ENCODE measurements around the gene KRTCAP2.
A peak's percentile ranks its signal among the peaks of the same experiment; 100 is the strongest.

Gene KRTCAP2

DNA sequence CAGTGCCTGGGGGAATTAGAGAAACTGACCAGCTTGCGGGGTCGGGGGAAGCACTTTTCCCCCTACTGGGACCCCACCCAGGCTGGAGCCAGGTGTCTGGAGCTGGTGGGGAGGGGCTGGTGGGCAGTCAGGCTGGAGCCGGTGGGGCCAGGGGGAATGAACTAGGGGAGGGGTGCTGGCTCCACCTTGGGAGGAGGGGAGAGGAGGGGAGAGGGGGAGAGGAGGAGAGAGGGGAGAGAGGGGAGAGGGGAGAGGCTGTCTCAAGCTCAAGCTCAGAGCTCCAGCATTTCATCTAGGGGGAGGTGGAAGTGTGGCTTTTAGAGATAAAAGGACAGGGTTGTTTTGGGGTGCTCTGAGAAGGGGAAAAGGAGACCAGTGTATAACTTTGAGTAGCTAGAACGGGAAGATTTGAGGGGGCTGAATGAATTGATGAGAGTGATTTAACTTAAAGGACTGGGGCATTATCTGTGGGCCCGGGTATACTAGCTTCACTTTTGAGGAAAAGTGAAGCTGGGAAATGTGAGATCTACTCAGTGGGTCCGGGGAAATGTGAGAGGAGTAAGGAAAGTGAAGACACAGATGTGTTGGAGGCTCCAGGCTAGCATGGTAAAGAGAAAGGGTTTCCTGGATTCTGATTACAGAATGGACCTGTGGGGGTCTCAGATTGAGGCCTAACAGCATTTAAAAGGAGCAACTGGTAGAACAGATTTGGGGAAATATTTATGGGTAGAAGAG, 42.7 kb downstream of the KRTCAP2 start:
- no peak for DNase-seq

DNA sequence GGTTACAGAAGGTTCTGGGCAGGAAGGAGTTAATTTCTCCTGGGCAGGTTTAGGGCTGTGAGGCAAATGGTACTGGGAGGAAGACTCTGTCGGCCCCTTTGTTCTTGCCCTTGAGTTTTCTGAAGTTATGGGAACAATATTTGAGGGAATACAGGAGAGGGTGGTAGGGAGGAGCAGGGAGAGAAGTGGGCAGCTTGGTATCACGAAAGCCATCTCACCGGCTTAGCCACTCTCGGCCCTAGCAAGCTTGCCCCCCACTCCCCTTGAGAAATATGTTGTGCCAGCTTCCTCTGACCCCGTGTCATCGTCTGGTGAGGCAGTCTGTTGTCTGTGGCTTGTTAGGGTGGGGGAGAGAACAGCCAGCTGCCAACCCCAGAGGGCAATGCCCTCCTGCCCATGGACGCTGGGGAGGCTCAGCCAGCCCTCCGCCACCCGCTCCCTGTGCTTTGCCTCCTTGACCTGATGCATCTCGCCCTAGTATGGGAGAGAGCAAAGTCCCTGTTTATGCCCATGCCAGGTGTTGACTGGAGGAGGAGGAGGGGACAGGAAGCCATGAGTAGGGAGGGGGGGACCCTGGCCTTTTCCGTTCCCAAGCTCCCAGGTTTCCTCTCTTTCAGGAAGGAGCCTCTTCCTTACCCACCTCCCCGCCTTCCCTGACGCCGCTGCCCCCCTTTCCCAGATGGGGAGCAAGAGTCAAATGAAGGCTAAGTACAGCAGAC, 44.2 kb downstream of the KRTCAP2 start:
- no peak for DNase-seq

DNA sequence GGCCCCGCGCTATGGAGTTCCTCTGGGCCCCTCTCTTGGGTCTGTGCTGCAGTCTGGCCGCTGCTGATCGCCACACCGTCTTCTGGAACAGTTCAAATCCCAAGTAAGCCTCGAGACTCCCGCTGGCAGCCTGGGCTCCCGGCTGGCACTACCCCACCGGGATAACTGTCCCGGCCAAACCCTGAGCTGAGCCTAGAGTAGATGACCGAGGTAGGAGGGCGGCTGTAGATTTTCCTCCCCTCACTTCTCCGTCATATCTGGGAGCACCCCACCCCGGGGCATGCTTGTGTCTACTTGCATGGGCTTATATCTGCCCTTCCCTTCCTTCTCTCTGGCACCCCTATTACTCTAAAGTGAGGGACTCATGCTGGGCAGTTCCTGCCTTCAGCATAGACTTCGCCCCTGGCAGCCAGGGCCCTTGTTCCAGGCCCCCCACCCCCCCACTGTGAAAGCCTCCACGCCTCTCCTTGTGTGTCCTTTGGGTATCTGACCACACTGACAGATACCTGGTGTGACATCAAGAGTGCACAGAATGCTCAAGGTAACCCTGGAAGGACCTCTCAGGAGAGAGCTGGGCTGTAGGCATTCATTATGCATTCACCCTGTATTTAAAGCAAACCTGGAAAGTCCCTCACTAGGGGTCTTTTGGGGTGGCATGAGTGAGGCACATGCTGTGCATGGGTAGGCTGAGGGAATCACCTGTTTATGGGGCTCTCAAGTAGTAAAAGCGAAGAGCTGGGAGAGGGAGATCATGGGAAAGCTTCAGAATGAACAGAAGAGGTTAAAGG, 44.9 kb downstream of the KRTCAP2 start:
- DNase-seq = no peak

DNA sequence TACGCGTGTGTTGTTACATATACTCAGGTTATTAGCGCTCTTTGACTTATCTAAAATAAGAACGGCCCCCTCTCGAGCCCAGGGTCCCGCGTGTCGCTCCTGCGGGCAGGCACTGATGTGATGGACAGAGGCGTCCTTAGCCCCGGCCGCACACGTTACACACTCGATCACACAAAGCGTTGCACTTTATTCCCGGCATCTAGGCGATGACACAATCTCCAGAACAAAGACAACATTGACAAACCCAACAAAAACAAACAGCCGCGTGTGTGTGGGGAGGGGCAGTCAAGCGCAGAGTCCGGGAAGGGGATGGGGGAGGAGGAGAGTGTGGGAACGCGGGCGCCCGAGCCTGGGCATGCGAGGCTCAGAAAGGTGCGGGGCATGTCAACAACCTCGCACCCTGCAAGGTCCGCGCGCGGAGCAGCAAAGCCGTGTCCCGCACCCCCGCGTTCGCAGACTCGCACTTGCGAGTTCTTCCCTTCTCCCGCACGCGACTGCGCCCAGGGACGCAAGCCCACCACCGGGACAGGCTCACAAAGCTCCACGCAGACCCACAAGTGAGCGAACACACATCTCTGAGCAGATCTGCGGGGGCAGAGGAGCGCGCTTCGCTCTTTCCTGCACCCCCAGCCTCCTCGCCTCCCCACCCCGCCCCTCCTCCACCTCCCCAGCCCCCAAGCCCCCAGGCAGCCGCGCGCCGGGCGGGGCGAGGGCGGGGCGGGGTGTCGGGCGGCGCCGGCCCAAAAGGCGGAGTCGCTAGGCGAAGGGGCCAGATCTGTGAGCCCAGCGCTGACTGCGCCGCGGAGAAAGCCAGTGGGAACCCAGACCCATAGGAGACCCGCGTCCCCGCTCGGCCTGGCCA, 45.8 kb downstream of the KRTCAP2 start, which contains the start of gene EFNA1:
Gene EFNA1 (plus strand): TSS at position 772 of the 862 bp plus-strand sequence. CDS start 102 bp downstream, outside the sequence.
- peak; percentile 32 for DNase-seq

DNA sequence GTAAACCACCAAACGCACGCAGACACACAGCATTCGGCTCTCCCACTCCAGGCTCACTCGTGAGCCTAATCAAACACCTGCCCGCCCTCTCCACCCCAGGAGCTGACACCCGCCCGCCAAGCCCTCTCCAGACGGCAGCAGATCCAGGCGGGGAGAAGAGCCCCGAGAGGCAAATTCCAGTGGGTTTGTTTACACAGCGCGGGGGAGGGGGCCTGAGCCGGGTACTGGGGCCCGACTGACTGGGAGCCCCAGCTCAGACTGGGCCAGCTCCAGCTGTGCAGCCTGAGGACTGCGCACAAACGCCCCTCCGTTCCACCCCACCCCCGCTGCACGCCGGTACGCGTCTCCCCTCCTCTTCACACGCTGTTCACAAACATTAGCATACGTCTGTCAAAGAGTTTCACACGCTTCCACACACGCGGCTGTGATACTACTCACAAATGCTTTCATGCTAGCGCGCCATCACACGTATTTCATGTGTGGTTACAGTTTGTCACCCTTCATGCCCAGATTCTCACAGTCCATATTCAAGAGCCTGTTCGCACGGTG, 46.5 kb downstream of the KRTCAP2 start:
- DNase-seq = no peak

DNA sequence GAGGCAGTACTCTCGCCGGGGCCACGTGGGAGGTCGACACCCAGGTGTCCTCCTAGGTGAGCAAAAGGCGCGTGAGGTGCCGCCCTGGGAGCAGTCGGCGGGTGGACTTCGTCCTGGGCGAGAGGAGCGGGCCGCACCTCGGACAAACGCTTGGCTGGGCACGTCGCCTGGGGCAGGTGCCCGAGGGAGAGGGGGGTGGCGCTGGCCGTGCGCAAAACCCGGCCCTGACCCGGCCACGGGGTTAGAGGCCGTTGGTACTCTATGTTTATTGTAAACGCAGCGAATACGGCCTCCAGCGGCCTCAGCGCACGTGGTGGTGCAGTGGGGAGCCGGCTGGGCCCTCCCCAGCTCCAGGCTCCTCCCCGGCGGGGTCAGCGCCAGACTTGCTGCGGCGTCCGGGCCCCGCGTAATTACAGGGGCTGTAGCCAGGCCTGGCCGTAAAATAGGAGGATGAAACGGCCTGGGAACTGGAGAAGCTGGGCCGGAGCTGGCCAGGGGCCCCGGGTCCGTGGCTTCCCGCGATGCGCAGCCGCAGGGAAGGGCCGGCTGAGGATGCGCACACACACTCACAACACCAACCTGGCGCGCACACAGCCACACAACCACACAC, 47.1 kb downstream of the KRTCAP2 start:
- no peak for DNase-seq

DNA sequence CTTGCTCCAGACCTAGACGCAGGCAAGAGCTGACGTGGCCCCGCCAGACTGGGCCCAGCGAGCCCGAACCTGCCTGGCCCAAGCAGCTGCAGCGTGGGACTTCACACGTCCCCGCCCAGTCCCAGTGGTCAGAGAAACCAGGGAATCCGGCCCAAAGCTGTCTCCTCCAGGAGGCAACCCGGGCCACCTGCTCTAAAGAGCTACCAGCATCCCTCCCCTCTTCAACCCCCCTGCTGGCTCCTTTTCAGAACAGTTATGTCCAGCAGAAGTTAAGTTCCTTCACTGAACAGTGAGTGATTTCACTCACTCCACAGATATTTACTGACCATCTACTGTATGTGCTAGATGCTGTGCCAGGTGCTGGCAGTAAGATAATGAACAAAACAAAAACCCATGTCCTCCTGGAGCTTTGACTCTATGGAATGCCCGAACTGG, 47.6 kb downstream of the KRTCAP2 start:
- no peak for DNase-seq

DNA sequence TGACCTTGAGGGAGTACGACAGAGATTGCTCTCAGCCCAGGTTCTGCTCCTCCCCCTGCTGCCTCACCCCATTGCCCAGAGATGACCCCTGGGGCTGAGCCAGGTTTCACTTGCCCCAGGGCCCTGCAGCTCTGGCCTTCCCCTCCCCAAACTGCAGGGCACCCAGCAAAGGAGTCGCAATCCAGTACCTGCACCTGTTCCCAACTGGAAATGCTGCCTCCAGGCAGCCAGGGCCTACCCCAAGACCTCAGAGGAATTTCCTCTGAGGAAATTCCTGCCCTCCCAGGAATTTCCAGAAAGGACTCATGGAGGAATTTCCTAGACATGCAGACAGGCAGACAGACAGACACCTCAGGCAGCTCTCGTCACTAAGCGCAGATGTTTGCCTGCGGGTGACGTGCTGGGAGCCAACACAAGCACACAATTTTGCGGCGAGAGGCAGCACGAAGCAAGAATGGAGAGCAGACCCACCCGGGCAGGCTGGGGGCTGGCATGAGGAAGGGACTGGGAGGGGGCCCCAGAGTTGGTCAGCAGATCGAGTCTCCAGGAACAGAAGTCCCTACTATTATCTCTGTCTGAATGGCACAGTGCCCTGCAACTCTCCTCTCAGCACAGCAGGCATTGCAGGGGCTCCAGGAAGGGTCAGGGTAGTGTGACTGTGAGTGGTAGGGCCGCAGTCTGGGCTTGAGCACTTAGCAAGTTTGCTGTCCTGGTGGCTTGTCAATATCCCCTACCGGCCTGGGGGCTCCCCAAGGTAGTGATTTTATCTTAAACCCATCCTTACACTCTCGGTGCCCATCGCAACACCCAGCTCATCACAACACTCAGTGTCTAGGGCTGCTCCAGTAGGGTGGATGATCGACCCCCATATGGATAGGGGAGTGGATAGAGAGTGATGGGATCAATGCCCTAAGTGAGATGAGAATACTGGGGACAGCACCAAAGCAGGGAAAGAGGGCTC, 48.3 kb downstream of the KRTCAP2 start:
- no peak for DNase-seq

DNA sequence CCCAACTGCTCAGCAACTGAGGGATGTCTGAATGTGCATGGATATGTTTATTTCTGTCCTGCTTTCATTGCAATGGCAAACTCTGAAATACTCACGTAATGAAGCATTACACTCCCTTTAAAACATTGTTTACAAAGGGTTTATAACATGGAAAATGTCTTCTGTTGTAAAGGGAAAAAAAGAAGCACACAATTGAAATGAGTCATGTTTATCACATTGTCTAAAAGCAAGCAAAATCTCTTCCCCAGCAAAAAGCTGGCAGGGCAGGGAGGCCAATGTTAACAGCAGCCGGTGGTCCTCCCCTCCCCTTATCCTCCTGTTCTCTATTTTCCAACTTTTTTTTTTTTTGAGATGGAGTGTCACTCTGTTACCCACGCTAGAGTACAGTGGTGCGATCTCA, 49.3 kb downstream of the KRTCAP2 start:
- no peak for DNase-seq

DNA sequence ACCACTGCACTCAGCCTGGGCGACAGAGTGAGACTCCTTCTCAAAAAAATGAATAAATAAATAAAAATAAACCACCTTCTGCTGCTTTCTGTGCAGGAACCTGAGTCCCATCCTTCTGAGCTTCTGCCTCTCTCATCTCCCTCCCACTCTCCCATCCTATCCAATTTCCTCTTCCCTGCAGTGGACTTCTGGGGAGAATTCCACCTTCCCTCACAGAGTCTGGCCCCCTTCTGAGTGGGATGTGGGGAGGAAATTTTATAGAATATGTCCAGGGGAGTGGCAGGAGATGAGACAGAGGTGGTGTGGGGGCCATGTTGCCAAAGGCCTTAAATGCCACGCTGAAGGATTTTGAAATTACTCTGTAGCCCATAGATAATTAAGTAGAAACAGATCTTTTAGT, 50.8 kb downstream of the KRTCAP2 start:
- DNase-seq = no peak

DNA sequence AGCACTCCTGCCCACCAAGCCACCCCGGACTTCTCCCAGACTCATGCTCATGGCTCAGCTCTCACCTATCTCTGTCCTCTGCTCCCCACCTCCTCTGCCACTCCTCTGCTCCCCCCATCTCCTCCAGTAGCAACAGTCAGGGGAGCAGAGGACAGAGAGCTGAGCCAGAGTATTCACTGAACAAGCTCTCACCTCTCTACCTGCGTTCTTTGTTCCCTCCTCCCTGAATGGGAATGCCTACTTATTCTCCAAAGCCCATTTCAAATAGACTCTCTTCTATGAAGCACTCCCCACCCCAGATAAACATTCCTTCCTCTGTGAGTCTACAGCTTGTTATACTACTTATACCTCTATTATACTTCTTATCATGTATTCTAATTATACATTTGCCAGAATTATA, 51.9 kb downstream of the KRTCAP2 start:
- DNase-seq = no peak

DNA sequence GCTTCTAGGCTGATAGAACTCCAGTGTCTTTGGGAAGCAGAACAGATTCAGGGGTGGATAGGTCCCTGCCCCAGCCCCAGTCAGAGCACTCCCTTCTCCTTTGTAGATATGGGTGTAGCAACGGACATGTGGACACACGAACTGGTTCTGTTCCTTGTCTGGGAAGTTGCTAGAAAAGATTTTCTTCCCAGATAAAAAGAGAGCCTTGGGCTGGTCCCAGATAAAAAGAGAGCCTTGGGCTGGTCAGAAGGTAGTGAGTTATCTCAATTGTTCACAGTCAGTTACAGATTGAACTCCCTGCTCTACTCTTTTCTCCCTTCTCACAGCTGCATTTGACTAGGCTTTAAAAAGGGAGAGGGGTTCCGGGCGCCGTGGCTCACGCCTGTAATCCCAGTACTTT, 52.9 kb downstream of the KRTCAP2 start:
- no peak for DNase-seq

All from CD4-positive, alpha-beta T cell treated with Interleukin-15 for 1 hour (primary cell).